ENCODE data around the gene TST. TPM values are rescaled to one million over a fixed set of nuclear protein-coding genes. Genes with fewer than 3 reads are reported as not detected.

The TST gene
- total and polyA plus RNA-seq, 10 of the 15 experiments (the other 5 are each of a cell fraction or from before 2014, with no cell fraction given) = 2.4 to 24.6 (median 10.4) TPM

DNA sequence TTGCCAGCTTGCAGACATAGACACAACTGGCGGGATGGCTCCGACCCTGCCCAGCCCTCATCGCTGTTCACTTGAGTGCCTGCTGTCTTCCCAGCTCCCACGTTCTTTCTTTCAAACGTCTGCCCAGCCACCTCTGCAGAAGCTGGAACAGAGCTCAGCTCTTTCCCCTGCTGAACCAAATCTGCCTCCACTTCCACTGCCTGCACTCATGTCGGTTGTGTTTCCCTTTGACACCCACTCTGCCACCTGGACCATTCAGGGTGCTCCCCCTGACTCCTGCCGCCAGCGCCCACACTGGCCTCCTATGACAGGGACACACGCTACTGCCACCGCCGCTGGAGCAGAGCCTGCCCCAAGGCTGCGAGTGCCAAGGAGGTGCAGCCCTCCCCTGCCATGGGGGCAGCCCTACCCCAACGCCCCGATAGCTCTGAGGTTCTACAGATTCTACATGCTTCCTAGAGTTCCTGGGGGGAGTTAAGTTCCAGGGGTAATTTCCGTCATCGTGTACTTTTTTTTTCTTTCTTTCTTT lies 37.9 kb downstream of the TST start:
- Histone ChIP-seq H4K20me1 (ENCODE audit: control insufficient read depth, insufficient read depth) (no peaks in the 10 kb centered on the region), H3K27ac (ENCODE audit: control insufficient read depth, insufficient read depth) (no peak overlapping the region), H2AFZ (ENCODE audit: control insufficient read depth, low read depth, low read length) (no peak overlapping the region), H3K9ac (ENCODE audit: control insufficient read depth, insufficient read depth, low read length) (no peak overlapping the region), H3K36me3 (ENCODE audit: control insufficient read depth in 2 of 2, insufficient read depth in 2 of 2, low read length in 1 of 2) (no peaks in the 10 kb centered on the region), H3K4me3 (no peak overlapping the region), H3K4me2 (ENCODE audit: control insufficient read depth, insufficient read depth) (no peak overlapping the region), H3K4me1 (ENCODE audit: control insufficient read depth, insufficient read depth, low read length) (no peaks in the 10 kb centered on the region; the same call in 1 of the 2 replicates), H3K27me3 (replicated peaks in 1 of 2; ENCODE audit: control insufficient read depth in 2 of 2, insufficient read depth in 2 of 2, low read length in 1 of 2) (no peaks in the 10 kb centered on the region; a peak in 1 of 4 replicates), H3K79me2 (ENCODE audit: control insufficient read depth, insufficient read depth, low read length) (no peaks in the 10 kb centered on the region), H3K9me3 (replicated peaks; ENCODE audit: control insufficient read depth, insufficient read depth, low read length) (peaks cover 7% of the 10 kb centered on the region)
- POLR2A ChIA-PET = interaction anchor here (0.6 kb wide), 1 partner anchor 674 kb away, joined by 3 read pairs; no protein-coding TSS in a partner anchor
- SMC1A ChIA-PET (ENCODE audit: uncharacterized antibody, unreplicated experiment) = interaction anchor here (0.6 to 1.5 kb wide), 5 partner anchors 74 to 434 kb away, joined by 3 to 4 read pairs (median 3); no protein-coding TSS in a partner anchor
- FAIRE-seq (no peak), ATAC-seq (no peak), DNase-seq (ENCODE audit: low read depth, low spot score) (no peak)
- RAD21 ChIA-PET (ENCODE audit: unreplicated experiment) = interaction anchor here (0.9 to 1.4 kb wide), 4 partner anchors 11 to 206 kb away, joined by 4 read pairs; no protein-coding TSS in a partner anchor
- in situ Hi-C loops (cut with MboI) (loop anchor here (5.0 kb wide), 1 partner anchor 194 kb away; no protein-coding TSS in a partner anchor), intact Hi-C loops (cut with micrococcal nuclease; ENCODE audit: unreplicated experiment) (no loop called here)
- no TSS peak for BruUV-seq (replicated peaks)
- CTCF ChIA-PET = interaction anchor here (1.5 to 18.9 kb wide), 5 partner anchors 25 to 197 kb away, joined by 4 to 310 read pairs (median 5); partner anchors contain the start of gene NCF4
- no peak for TF ChIP-seq STAT1 (conservative IDR thresholded peaks at IDR 0.05)
- no peak for TF ChIP-seq EED (IDR thresholded peaks at IDR 0.05; ENCODE audit: low read depth)
- TF ChIP-seq E2F4 (IDR thresholded peaks at IDR 0.05; ENCODE audit: low read depth, low read length) = no peak
- TF ChIP-seq KLF5 (IDR thresholded peaks at IDR 0.05; ENCODE audit: partially characterized antibody) = no peak
- no peak for TF ChIP-seq IRF4 (IDR thresholded peaks at IDR 0.05; ENCODE audit: low read depth, low read length)
- no peak for TF ChIP-seq SKIL (IDR thresholded peaks at IDR 0.05; ENCODE audit: low read depth, poor library complexity, severe bottlenecking)
- no peak for TF ChIP-seq KAT2A (conservative IDR thresholded peaks at IDR 0.05; ENCODE audit: control insufficient read depth, low read depth, low read length)
- TF ChIP-seq KDM1A (IDR thresholded peaks at IDR 0.05; ENCODE audit: borderline replicate concordance) = no peak
- no peak for TF ChIP-seq CBX3 (IDR thresholded peaks at IDR 0.05; ENCODE audit: borderline replicate concordance, low read depth)
- TF ChIP-seq SRF (IDR thresholded peaks at IDR 0.05; ENCODE audit: low read depth in 2 of 2, low read length in 2 of 2) = no peak
- TF ChIP-seq SUPT20H (IDR thresholded peaks at IDR 0.05; ENCODE audit: borderline replicate concordance, control insufficient read depth, low read depth, low read length) = no peak
- no peak for TF ChIP-seq NFYB (IDR thresholded peaks at IDR 0.05; ENCODE audit: insufficient read depth, low read depth, low read length)
- no peak for TF ChIP-seq TCF7 (IDR thresholded peaks at IDR 0.05; ENCODE audit: borderline replicate concordance)
- no peak for TF ChIP-seq TCF3 (IDR thresholded peaks at IDR 0.05; ENCODE audit: borderline replicate concordance, insufficient read depth, low read depth, low read length)
- WGBS (ENCODE audit: insufficient coverage, insufficient replicate concordance, low lambda C conversion rate, missing lambda C conversion rate) = 58% methylated on average over 14 of the region's 16 CpGs
